WTC11 (cell line): ENCODE results near the gene RPL36AL. TPM values are rescaled to one million over a fixed set of nuclear protein-coding genes. Genes with fewer than 3 reads are reported as not detected.

ENCODE experiments used
- ATAC-seq: fragments of 200-7000 bp; cut with Tn5 transposase; 2 replicates; pipeline ENCODE4 v1.10.0; 2021; ENCODE audit warnings: mild to moderate bottlenecking, moderate library complexity
- CTCF ChIA-PET: fragments of 300-600 bp; sonication (Branson Sonifier 250); formaldehyde crosslinking; loops from one replicate; lab custom pipeline; 2021; ENCODE audit warnings: antibody characterized with exemption; lab: Charles Lee
- POLR2A ChIA-PET: fragments of 350-600 bp; sonication (Branson Sonifier 250); formaldehyde crosslinking; loops from one replicate; lab custom pipeline; 2021; ENCODE audit warnings: antibody characterized with exemption; lab: Charles Lee
- DNase-seq: peaks from one replicate; pipeline ENCODE4 v3.0.0; 2021; ENCODE audit warnings: low spot score
- H3K27ac Mint-ChIP-seq: 2 replicates; pipeline ENCODE4 v1.8.0; 2021; ENCODE audit warnings: mixed read lengths
- H3K27me3 Mint-ChIP-seq: 2 replicates; pipeline ENCODE4 v1.8.0; 2021; ENCODE audit warnings: low read depth, mild to moderate bottlenecking, moderate library complexity, mixed read lengths
- H3K36me3 Mint-ChIP-seq: 2 replicates; pipeline ENCODE4 v1.8.0; 2021; ENCODE audit warnings: mixed read lengths
- H3K4me1 Mint-ChIP-seq: 2 replicates; pipeline ENCODE4 v1.8.0; 2022; ENCODE audit warnings: mixed read lengths
- H3K4me3 Mint-ChIP-seq: 2 replicates; pipeline ENCODE4 v1.8.0; 2021; ENCODE audit warnings: mild to moderate bottlenecking, moderate library complexity, mixed read lengths
- H3K9me3 Mint-ChIP-seq: 2 replicates; pipeline ENCODE4 v1.8.0; 2021; ENCODE audit warnings: mixed read lengths
- AFF4 ChIP-seq: sonication (generic); formaldehyde crosslinking; IDR thresholded peaks from 2 replicates; pipeline ENCODE4 v1.8.1; 2023; ENCODE audit warnings: mild to moderate bottlenecking, missing genetic modification reagents, borderline replicate concordance
- ATF1 ChIP-seq: sonication (generic); formaldehyde crosslinking; IDR thresholded peaks from 2 replicates; pipeline ENCODE4 v1.8.1; 2023; ENCODE audit warnings: mild to moderate bottlenecking, moderate library complexity, missing genetic modification reagents
- CDX4 ChIP-seq: fragments of 250-450 bp; sonication (Bioruptor Pico); IDR thresholded peaks from 2 replicates; pipeline ENCODE4 v1.9.0; 2021; ENCODE audit warnings: moderate library complexity, mild to moderate bottlenecking, inconsistent platforms, borderline replicate concordance
- CREM ChIP-seq: sonication (generic); formaldehyde crosslinking; IDR thresholded peaks from 2 replicates; pipeline ENCODE4 v1.8.1; 2022; ENCODE audit warnings: mild to moderate bottlenecking, missing genetic modification reagents, moderate library complexity
- MYBL2 ChIP-seq: sonication (generic); formaldehyde crosslinking; IDR thresholded peaks from 2 replicates; pipeline ENCODE4 v1.8.1; 2023; ENCODE audit warnings: mild to moderate bottlenecking, moderate library complexity, missing genetic modification reagents
- NR1H2 ChIP-seq: sonication (generic); formaldehyde crosslinking; IDR thresholded peaks from 2 replicates; pipeline ENCODE4 v1.9.0; 2021; ENCODE audit warnings: mild to moderate bottlenecking, moderate library complexity, missing genetic modification reagents
- NR2C2 ChIP-seq: sonication (generic); formaldehyde crosslinking; IDR thresholded peaks from 2 replicates; pipeline ENCODE4 v1.8.0; 2022; ENCODE audit warnings: mild to moderate bottlenecking, missing genetic modification reagents
- RELA ChIP-seq: sonication (generic); formaldehyde crosslinking; IDR thresholded peaks from 2 replicates; pipeline ENCODE4 v1.8.1; 2022; ENCODE audit warnings: missing genetic modification reagents, mild to moderate bottlenecking, borderline replicate concordance
- SMAD3 ChIP-seq: sonication (generic); formaldehyde crosslinking; IDR thresholded peaks from 2 replicates; pipeline ENCODE4 v1.8.0; 2022; ENCODE audit warnings: missing genetic modification reagents, mild to moderate bottlenecking, borderline replicate concordance
- SP1 ChIP-seq: sonication (generic); formaldehyde crosslinking; conservative IDR thresholded peaks from 2 replicates; pipeline ENCODE4 v1.8.1; 2022; ENCODE audit warnings: missing genetic modification reagents
- ZBTB21 ChIP-seq: sonication (generic); formaldehyde crosslinking; IDR thresholded peaks from 2 replicates; pipeline ENCODE4 v1.8.1; 2023; ENCODE audit warnings: mild to moderate bottlenecking, missing genetic modification reagents, borderline replicate concordance
- ZNF138 ChIP-seq: sonication (generic); formaldehyde crosslinking; conservative IDR thresholded peaks from 2 replicates; pipeline ENCODE4 v1.8.1; 2022; ENCODE audit warnings: mild to moderate bottlenecking, moderate library complexity, missing genetic modification reagents
- ZNF219 ChIP-seq: sonication (generic); formaldehyde crosslinking; IDR thresholded peaks from 2 replicates; pipeline ENCODE4 v1.8.0; 2023; ENCODE audit warnings: missing genetic modification reagents, mild to moderate bottlenecking, borderline replicate concordance
- ZNF263 ChIP-seq: sonication (generic); formaldehyde crosslinking; IDR thresholded peaks from 2 replicates; pipeline ENCODE4 v1.8.1; 2022; ENCODE audit warnings: low read depth, mild to moderate bottlenecking, moderate library complexity, missing genetic modification reagents
- total RNA-seq: library from RNA; stranded (reverse); gene quantifications from 3 replicates; pipeline ENCODE4 v1.2.3, GENCODE V29; 2021
- TF ChIP-seq, protein P1 (sequence below): fragments of 250-450 bp; sonication (Bioruptor Pico); IDR thresholded peaks from 2 replicates; pipeline ENCODE4 v1.9.0; 2021; ENCODE audit warnings: mild to moderate bottlenecking
- TF ChIP-seq, protein P2 (sequence below): sonication (generic); formaldehyde crosslinking; IDR thresholded peaks from 2 replicates; pipeline ENCODE4 v1.8.1; 2022; ENCODE audit warnings: mild to moderate bottlenecking, missing genetic modification reagents, moderate library complexity, borderline replicate concordance
- TF ChIP-seq, protein P3 (sequence below): sonication (generic); formaldehyde crosslinking; IDR thresholded peaks from 2 replicates; pipeline ENCODE4 v1.8.1; 2023; ENCODE audit warnings: mild to moderate bottlenecking, missing genetic modification reagents, moderate library complexity

Gene RPL36AL
- total RNA-seq, 1 experiment from 2014 or later, result 212 TPM

DNA sequence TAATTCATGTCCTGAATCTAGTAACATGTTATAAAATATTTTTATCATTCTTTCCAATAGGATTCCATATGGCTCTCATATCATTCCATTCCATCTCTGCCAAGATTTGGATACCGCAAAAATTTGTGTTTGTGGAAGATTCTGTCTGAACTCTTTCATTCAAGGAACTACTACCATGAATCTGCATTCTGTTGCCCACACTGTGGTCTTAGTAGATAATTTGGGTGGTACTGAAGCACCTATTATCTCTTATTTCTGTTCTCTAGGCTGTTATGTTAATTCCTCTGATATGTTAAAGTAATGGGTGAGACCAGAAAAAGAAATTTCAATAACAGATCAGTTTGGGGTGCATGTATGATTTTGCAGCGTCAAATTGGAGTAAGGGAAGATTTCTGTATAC is 6.2 kb downstream of the RPL36AL start (continued):
- TF ChIP-seq CDX4 (CRISPR knock-in tag) (no peak), MYBL2 (no peak), ZNF138 (CRISPR knock-in tag) (no peak), ZNF219 (no peak), NR1H2 (CRISPR knock-in tag) (no peak), ZNF263 (no peak), ZBTB21 (CRISPR knock-in tag) (no peak)

GRCh38 chr14:49612671-49613070 is 7.8 kb downstream of the RPL36AL start:
- no peaks in the 10 kb centered on the region for H3K9me3 Mint-ChIP-seq
- DNase-seq (no peak), ATAC-seq (no peak)
- ChIA-PET CTCF (interaction anchor here (1.0 kb wide), 1 partner anchor 8 kb away, joined by 3 read pairs; the partner anchor contains the start of genes MGAT2 and RPL36AL), POLR2A (no interaction called here)
- H3K27me3 Mint-ChIP-seq, result no peaks in the 10 kb centered on the region
- peak overlapping the region; percentile 43; the same call in 1 of the 2 replicates for H3K27ac Mint-ChIP-seq
- TF ChIP-seq AFF4, result no peak
- TF ChIP-seq SP1 (CRISPR knock-in tag), result no peak
- no peak for TF ChIP-seq SMAD3
- TF ChIP-seq CREM (CRISPR knock-in tag), result no peak
- TF ChIP-seq RELA, result no peak
- H3K4me3 Mint-ChIP-seq, result no peak overlapping the region
- H3K4me1 Mint-ChIP-seq, result no peaks in the 10 kb centered on the region
- peaks cover 11% of the 10 kb centered on the region for H3K36me3 Mint-ChIP-seq

DNA sequence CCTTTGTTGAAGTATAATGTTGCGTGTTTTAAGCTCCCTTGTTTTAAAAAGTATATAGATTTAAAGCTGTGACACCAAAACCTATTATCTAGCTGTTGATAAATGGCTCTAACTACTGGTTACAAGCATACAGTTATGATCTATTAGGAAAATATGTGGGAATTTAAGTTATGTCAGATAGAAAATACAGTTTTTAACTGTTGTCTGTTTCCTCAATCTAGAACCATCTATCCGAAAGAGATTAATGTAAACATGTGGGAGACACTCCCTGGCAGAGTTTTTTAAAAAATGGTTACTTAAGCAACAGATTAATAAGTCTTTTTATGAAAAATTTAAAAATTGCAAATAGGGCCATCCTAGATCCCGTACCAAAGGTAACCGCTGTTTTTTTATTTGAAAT is 8.2 kb downstream of the RPL36AL start:
- H3K4me3 Mint-ChIP-seq, result no peak overlapping the region
- no peaks in the 10 kb centered on the region for H3K27me3 Mint-ChIP-seq

More for the DNA sequence above, 8.2 kb downstream of the RPL36AL start:
- ChIA-PET CTCF (interaction anchor here (1.0 kb wide), 1 partner anchor 9 kb away, joined by 3 read pairs; the partner anchor contains the start of genes MGAT2 and RPL36AL), POLR2A (interaction anchor here (0.8 kb wide), 1 partner anchor 9 kb away, joined by 6 read pairs; the partner anchor contains the start of gene MGAT2)
- DNase-seq (no peak), ATAC-seq (no peak)
- Mint-ChIP-seq H3K36me3 (peaks cover 13% of the 10 kb centered on the region), H3K9me3 (no peaks in the 10 kb centered on the region), H3K27ac (peak overlapping the region; percentile 43; the same call in 1 of the 2 replicates), H3K4me1 (no peaks in the 10 kb centered on the region)
- TF ChIP-seq, protein P1, sequence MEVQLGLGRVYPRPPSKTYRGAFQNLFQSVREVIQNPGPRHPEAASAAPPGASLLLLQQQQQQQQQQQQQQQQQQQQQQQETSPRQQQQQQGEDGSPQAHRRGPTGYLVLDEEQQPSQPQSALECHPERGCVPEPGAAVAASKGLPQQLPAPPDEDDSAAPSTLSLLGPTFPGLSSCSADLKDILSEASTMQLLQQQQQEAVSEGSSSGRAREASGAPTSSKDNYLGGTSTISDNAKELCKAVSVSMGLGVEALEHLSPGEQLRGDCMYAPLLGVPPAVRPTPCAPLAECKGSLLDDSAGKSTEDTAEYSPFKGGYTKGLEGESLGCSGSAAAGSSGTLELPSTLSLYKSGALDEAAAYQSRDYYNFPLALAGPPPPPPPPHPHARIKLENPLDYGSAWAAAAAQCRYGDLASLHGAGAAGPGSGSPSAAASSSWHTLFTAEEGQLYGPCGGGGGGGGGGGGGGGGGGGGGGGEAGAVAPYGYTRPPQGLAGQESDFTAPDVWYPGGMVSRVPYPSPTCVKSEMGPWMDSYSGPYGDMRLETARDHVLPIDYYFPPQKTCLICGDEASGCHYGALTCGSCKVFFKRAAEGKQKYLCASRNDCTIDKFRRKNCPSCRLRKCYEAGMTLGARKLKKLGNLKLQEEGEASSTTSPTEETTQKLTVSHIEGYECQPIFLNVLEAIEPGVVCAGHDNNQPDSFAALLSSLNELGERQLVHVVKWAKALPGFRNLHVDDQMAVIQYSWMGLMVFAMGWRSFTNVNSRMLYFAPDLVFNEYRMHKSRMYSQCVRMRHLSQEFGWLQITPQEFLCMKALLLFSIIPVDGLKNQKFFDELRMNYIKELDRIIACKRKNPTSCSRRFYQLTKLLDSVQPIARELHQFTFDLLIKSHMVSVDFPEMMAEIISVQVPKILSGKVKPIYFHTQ, result no peak
- TF ChIP-seq, protein P2, sequence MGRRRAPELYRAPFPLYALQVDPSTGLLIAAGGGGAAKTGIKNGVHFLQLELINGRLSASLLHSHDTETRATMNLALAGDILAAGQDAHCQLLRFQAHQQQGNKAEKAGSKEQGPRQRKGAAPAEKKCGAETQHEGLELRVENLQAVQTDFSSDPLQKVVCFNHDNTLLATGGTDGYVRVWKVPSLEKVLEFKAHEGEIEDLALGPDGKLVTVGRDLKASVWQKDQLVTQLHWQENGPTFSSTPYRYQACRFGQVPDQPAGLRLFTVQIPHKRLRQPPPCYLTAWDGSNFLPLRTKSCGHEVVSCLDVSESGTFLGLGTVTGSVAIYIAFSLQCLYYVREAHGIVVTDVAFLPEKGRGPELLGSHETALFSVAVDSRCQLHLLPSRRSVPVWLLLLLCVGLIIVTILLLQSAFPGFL, result no peak
- TF ChIP-seq ATF1 (CRISPR knock-in tag), result no peak
- TF ChIP-seq, protein P3, sequence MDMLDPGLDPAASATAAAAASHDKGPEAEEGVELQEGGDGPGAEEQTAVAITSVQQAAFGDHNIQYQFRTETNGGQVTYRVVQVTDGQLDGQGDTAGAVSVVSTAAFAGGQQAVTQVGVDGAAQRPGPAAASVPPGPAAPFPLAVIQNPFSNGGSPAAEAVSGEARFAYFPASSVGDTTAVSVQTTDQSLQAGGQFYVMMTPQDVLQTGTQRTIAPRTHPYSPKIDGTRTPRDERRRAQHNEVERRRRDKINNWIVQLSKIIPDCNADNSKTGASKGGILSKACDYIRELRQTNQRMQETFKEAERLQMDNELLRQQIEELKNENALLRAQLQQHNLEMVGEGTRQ, result no peak
- no peak for TF ChIP-seq NR2C2 (CRISPR knock-in tag)
